ENCODE data around the gene WDR33. TPM values are rescaled to one million over a fixed set of nuclear protein-coding genes. Genes with fewer than 3 reads are reported as not detected.
"Not testable (repeated sequence)": the region's sequence is repeated elsewhere in the genome, so short reads cannot be mapped to it uniquely, and the experiment has no call there.

The WDR33 gene
- total RNA-seq, 1 donor from 2014 or later, result 55.4 TPM

DNA sequence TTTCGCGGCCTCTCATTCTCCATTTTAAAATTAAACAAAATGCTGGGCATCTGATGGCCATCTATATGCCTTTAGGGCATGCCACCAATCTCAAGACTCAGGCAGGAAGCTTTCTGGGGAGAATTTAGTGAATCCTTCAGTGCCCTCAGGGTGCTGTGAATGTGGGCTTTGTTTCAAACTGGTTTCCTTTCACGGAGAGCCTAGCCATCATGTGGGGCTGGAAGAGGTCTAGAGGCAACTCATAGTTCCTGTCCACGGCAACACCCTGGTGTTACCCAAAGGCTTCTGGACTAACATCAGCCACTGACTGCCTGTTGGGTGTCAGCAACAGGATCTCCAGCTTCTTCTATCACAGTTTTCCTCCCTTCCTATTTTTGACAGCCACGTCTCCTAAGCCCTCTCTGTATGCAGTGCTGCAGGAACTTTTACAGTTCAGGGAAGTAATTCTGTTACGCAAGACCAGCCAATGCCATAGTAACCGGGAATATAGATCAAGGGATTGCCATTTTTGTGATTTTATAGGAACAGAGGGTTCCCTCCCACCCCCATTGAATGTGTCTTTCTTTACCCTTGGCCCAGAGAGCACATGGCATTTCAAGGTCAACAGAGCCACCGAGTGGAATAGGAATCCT lies 7.9 kb upstream of the WDR33 start:
- DNase-seq (no peak), ATAC-seq (no peak)
- intact Hi-C loops (cut with DNase I), result no loop called here
- Histone ChIP-seq H3K36me3 (no peaks in the 10 kb centered on the region), H3K27ac (no peak overlapping the region), H3K9me3 (peaks cover 21% of the 10 kb centered on the region), H3K4me1 (no peaks in the 10 kb centered on the region), H3K4me3 (no peak overlapping the region), H3K27me3 (ENCODE audit: low read depth) (no peaks in the 10 kb centered on the region)
- TF ChIP-seq CTCF (IDR thresholded peaks at IDR 0.05), result no peak

DNA sequence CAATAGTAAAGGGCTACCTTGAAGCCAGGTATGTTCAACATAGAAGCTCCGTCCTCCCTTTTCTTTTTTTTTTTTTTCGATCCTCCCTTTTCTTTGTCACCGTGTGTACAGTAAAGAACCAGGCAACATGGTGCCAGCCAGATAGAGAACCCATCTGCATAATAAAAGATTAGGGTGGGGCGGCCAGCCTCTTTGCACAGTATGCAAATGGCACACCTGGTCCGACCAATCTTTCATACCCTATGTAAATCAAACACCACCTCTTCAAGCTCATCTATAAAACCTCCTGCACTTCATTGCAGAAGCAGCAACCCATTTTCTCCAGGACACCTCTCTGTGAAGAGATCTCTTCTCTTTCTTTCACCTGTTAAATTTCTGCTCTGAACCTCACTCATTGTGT lies 7.3 kb upstream of the WDR33 start:
- H3K27ac ChIP-seq, result no peak overlapping the region
- no peaks in the 10 kb centered on the region for H3K36me3 ChIP-seq
- H3K4me1 ChIP-seq, result no peaks in the 10 kb centered on the region
- no peak for DNase-seq
- H3K9me3 ChIP-seq, result peaks cover 21% of the 10 kb centered on the region
- no peak for ATAC-seq
- intact Hi-C loops (cut with DNase I), result no loop called here
- H3K27me3 ChIP-seq (ENCODE audit: low read depth), result no peaks in the 10 kb centered on the region
- no peak for TF ChIP-seq CTCF (IDR thresholded peaks at IDR 0.05)
- H3K4me3 ChIP-seq, result no peak overlapping the region

DNA sequence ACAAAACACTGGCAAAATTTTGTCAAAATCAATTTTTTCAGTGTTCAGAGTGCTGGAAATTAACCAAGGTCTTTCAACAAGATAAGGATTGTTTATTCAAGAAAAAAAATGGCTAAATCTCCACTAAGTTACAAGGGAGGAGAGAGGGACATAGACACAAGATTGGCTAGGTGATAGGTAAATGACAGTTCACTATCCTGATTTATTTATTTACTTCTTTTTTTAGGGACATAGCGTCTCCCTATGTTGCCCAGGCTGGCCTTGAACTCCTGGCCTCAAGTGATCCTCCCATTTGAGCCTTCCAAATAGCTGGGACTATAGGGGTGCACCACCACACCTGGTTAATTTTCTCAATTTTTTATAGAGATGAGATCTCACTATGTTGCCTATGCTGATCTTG lies 3.7 kb upstream of the WDR33 start:
- Histone ChIP-seq H3K4me3 (no peak overlapping the region), H3K27ac (no peak overlapping the region), H3K36me3 (no peaks in the 10 kb centered on the region), H3K4me1 (peaks cover 2% of the 10 kb centered on the region), H3K27me3 (ENCODE audit: low read depth) (no peaks in the 10 kb centered on the region), H3K9me3 (peaks cover under 1% of the 10 kb centered on the region)
- intact Hi-C loops (cut with DNase I), result no loop called here
- DNase-seq (no peak), ATAC-seq (no peak)
- no peak for TF ChIP-seq CTCF (IDR thresholded peaks at IDR 0.05)

DNA sequence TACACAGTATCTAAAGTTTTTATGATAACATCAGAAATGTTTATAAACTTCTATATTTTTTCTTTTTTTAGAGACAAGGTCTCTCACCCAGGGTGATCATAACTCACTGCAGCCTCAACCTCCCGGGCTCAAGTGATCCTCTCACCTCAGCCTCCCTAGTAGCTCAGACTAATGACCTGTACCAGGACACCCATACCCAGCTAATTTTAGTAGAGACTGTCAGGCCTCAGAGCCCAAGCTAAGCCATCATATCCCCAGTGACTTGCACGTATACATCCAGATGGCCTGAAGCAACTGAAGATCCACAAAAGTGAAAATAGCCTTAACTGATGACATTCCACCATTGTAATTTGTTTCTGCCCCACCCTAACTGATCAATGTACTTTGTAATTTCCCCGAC lies 1.5 kb upstream of the WDR33 start:
- H3K36me3 ChIP-seq; H3K9me3 ChIP-seq; intact Hi-C loops (cut with DNase I); H3K27me3 ChIP-seq (ENCODE audit: low read depth); ATAC-seq; DNase-seq; H3K4me3 ChIP-seq; H3K27ac ChIP-seq: not testable (repeated sequence)
- H3K4me1 ChIP-seq, result peaks cover 24% of the 10 kb centered on the region

DNA sequence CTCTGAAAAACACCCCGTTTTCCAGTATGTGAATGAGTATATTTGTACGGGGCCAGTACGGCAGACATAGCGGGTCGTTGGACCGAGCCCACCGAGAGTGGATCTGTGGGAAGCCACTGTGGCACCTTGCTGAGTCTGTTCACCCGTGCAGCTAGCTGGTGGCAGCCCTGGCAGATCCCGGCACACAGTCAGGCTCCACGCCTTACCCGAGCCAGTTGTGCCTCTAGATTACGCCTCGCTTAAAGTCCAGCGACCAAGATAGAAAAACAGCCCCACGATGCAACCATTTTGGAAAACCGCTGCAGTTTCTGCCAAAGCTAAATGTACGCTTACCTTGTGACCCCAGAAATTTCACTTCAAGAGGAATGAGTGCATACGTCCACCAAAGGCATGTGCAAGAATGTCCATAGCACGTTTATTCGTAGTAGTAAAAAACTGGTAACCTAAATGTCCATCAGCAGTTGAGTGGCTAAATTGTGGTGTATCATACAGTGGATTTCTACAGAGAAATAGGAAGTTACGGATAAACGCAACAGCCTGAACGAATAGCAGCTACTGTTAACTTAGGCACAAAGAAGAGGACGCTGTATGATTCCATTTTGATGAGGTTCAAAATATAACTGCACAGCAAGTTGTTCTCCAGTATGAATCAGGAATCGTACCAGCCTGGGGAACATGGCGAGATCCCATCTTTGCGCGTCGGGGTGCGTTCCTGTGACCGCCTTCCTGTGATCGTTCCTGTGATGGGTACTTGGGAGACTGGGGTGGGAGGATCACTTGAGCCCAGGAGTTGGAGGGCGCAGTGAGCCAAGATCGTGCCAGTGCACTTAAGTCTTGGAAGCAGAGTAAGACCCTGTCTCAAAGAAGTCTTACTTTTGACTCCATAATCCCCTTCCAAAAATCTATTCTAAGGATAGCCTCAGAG lies 688 bp upstream of the WDR33 start:
- ATAC-seq (peak; percentile 37 to 57), DNase-seq (peak; percentile 53)
- TF ChIP-seq CTCF (IDR thresholded peaks at IDR 0.05), result no peak
- no peaks in the 10 kb centered on the region for H3K27me3 ChIP-seq (ENCODE audit: low read depth)
- H3K36me3 ChIP-seq, result no peaks in the 10 kb centered on the region
- H3K27ac ChIP-seq, result peak overlapping the region; percentile 94
- intact Hi-C loops (cut with DNase I), result no loop called here
- peak overlapping the region; percentile 88 for H3K4me3 ChIP-seq
- peaks cover 31% of the 10 kb centered on the region for H3K4me1 ChIP-seq
- H3K9me3 ChIP-seq, result no peaks in the 10 kb centered on the region

DNA sequence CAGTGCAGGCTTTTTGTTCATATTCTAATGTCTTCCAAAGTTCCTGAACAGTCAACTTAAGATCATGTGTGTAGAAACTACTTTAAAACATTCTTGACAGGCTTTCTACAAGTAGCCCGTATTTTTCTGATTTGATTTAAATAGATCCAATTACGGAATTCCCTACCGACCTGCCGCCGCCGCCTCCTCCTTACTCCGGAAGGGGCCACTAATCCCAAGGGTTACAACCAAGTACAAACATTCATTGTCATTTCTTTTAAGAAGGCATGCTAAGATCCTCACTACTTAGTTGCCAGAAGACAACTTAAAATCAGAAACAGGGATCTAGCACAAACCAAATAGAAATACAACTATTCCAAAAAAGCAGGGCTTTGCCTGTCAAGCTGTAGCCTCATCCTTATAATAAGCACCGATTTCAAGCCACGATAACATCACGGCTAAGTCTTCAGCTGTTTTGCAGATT lies 784 bp downstream of the WDR33 start:
- no peaks in the 10 kb centered on the region for H3K27me3 ChIP-seq (ENCODE audit: low read depth)
- no peak for DNase-seq
- peak overlapping the region; percentile 94 for H3K27ac ChIP-seq
- no peaks in the 10 kb centered on the region for H3K9me3 ChIP-seq
- no peaks in the 10 kb centered on the region for H3K36me3 ChIP-seq
- TF ChIP-seq CTCF (IDR thresholded peaks at IDR 0.05), result no peak
- peaks cover 46% of the 10 kb centered on the region for H3K4me1 ChIP-seq
- peak overlapping the region; percentile 88 for H3K4me3 ChIP-seq
- peak in 1 of 2 donors; percentile 45 for ATAC-seq
- intact Hi-C loops (cut with DNase I), result no loop called here
